ENCODE data around the gene NFATC2.

NFATC2 gene

GRCh38 chr20:51583073-51583472 lies 40.6 kb upstream of the NFATC2 start:
- CTCF ChIA-PET: interaction anchor here (1.8 kb wide), 1 partner anchor 12 kb away, joined by 6 read pairs; no protein-coding TSS in a partner anchor

GRCh38 chr20:51581571-51581970 lies 39.1 kb upstream of the NFATC2 start:
- Histone ChIP-seq H3K27ac (ENCODE audit: extremely low read depth, low read depth, low read length) (no peak overlapping the region), H3K36me3 (ENCODE audit: control insufficient read depth in 2 of 2, insufficient read depth in 1 of 2, low read length in 2 of 2) (no peaks in the 10 kb centered on the region), H3K9me3 (ENCODE audit: control insufficient read depth, insufficient read depth, low read depth, low read length) (no peaks in the 10 kb centered on the region), H3K4me3 (ENCODE audit: low read depth, low read length) (no peak overlapping the region), H3K4me1 (ENCODE audit: control insufficient read depth, insufficient read depth, low read length) (no peaks in the 10 kb centered on the region)
- POLR2A ChIA-PET: no interaction called here
- CTCF ChIA-PET: interaction anchor here (0.6 kb wide), 1 partner anchor 76 kb away, joined by 3 read pairs; no protein-coding TSS in a partner anchor
- TF ChIP-seq MEIS1 (CRISPR knock-in tag; IDR thresholded peaks at IDR 0.05; ENCODE audit: borderline replicate concordance) (no peak), ZNF529 (tag by site-specific recombination; IDR thresholded peaks at IDR 0.05; ENCODE audit: insufficient replicate concordance) (no peak), ZNF184 (tag by site-specific recombination; IDR thresholded peaks at IDR 0.05) (no peak)

More at GRCh38 chr20:51583073-51583472, 40.6 kb upstream of the NFATC2 start:
- Histone ChIP-seq H3K36me3 (ENCODE audit: control insufficient read depth in 2 of 2, insufficient read depth in 1 of 2, low read length in 2 of 2) (no peaks in the 10 kb centered on the region), H3K27ac (ENCODE audit: extremely low read depth, low read depth, low read length) (no peak overlapping the region), H3K9me3 (ENCODE audit: control insufficient read depth, insufficient read depth, low read depth, low read length) (no peaks in the 10 kb centered on the region), H3K4me3 (ENCODE audit: low read depth, low read length) (no peak overlapping the region), H3K4me1 (ENCODE audit: control insufficient read depth, insufficient read depth, low read length) (no peaks in the 10 kb centered on the region)
- TF ChIP-seq ZNF677 (tag by site-specific recombination; IDR thresholded peaks at IDR 0.05): no peak
- TF ChIP-seq ZSCAN30 (tag by site-specific recombination; IDR thresholded peaks at IDR 0.05): no peak
- no peak for TF ChIP-seq AEBP2 (tag by site-specific recombination; IDR thresholded peaks at IDR 0.05; ENCODE audit: borderline replicate concordance)
- no peak for TF ChIP-seq SETDB1 (IDR thresholded peaks at IDR 0.05; ENCODE audit: insufficient read length, low read length)
- no peak for TF ChIP-seq ZFP37 (tag by site-specific recombination; IDR thresholded peaks at IDR 0.05)
- no peak for TF ChIP-seq SP3 (tag by site-specific recombination; IDR thresholded peaks at IDR 0.05)
- TF ChIP-seq ZBTB17 (tag by site-specific recombination; IDR thresholded peaks at IDR 0.05): no peak
- TF ChIP-seq ZNF558 (tag by site-specific recombination; IDR thresholded peaks at IDR 0.05): no peak
- POLR2A ChIA-PET: no interaction called here

GRCh38 chr20:51579137-51579536 lies 36.6 kb upstream of the NFATC2 start:
- ChIA-PET POLR2A (no interaction called here), CTCF (no interaction called here)
- TF ChIP-seq ZNF513 (tag by site-specific recombination; IDR thresholded peaks at IDR 0.05) (no peak), PRDM10 (tag by site-specific recombination; IDR thresholded peaks at IDR 0.05) (peak; percentile 62), RBAK (tag by site-specific recombination; IDR thresholded peaks at IDR 0.05) (no peak), ZIC2 (tag by site-specific recombination; IDR thresholded peaks at IDR 0.05) (peak; percentile 20; the same call in 1 of the 2 replicates)
- no peak overlapping the region for H3K27ac ChIP-seq (ENCODE audit: extremely low read depth, low read depth, low read length)
- H3K9me3 ChIP-seq (ENCODE audit: control insufficient read depth, insufficient read depth, low read depth, low read length): no peaks in the 10 kb centered on the region
- no peak overlapping the region for H3K4me3 ChIP-seq (ENCODE audit: low read depth, low read length)
- H3K36me3 ChIP-seq (ENCODE audit: control insufficient read depth in 2 of 2, insufficient read depth in 1 of 2, low read length in 2 of 2): no peaks in the 10 kb centered on the region
- no peaks in the 10 kb centered on the region for H3K4me1 ChIP-seq (ENCODE audit: control insufficient read depth, insufficient read depth, low read length)

Measured in HEK293 (cell line).